Upper lobe of left lung (tissue), 4 donors: Measurements from ENCODE around the gene SLC6A19.

ENCODE experiments used
- CTCF ChIP-seq, 6 experiments: fragments of 450-650 bp in 4 of 6; fragments of 200-600 bp in 2 of 6; sonication (generic) in 2 of 6; IDR thresholded peaks; one replicate each; pipeline ENCODE4 v1.5.1; 2016 to 2019; ENCODE audit warnings: antibody characterized with exemption in 6 of 6
- EP300 ChIP-seq, 4 donors: sonication (generic); formaldehyde crosslinking; IDR thresholded peaks; one replicate each; pipeline ENCODE4 v1.5.1; 2017; ENCODE audit warnings: antibody characterized with exemption in 4 of 4, control low read depth in 2 of 4

DNA sequence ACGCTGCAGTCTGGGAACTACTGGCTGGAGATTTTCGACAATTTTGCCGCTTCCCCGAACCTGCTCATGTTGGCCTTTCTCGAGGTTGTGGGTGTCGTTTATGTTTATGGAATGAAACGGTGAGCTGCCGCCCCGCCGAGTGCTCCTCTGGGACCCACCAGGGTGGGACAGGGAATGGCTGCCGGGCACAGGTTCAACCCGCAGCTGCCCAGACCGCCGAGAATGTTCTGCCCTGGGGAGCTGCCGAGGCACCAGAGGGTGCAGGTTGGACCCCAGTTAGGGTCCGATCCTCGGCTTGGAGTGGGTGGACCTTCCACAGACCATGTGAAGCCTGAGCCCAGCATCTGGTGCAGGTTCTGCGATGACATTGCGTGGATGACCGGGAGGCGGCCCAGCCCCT is 42.9 kb downstream of the SLC6A19 start:
- TF ChIP-seq CTCF (IDR thresholded peaks at IDR 0.05), result no peak
- no peak for TF ChIP-seq EP300 (IDR thresholded peaks at IDR 0.05)
